HepG2 (cell line): ENCODE measurements around the gene CCBE1. TPM values are rescaled to one million over a fixed set of nuclear protein-coding genes. Genes with fewer than 3 reads are reported as not detected.

Source experiments
- ATAC-seq: fragments of 200-7000 bp; cut with Tn5 transposase; 3 replicates; pipeline ENCODE4 v1.9.1; 2020; ENCODE audit warnings: mild to moderate bottlenecking, moderate library complexity
- BruUV-seq: library from RNA; stranded (reverse); fragments of 400-500 nt; replicated peaks from 2 replicates; lab custom pipeline; 2021; lab: Mats Ljungman, UMichigan
- CTCF ChIA-PET: fragments of 300-600 bp; formaldehyde crosslinking; extraction: SDS; loops from one replicate; lab custom pipeline; 2021; ENCODE audit warnings: low total read pairs, inconsistent platforms, low intra/inter-chr PET ratio; lab: Yijun Ruan, JAX
- POLR2A ChIA-PET: fragments of 350-600 bp; sonication (Branson Sonifier 250); formaldehyde crosslinking; loops from one replicate; lab custom pipeline; 2020; ENCODE audit warnings: antibody characterized with exemption, inconsistent platforms; lab: Yijun Ruan, JAX
- DNase-seq: peaks from one replicate; pipeline ENCODE4 v3.0.0-alpha.2; 2015; ENCODE audit warnings: low spot score
- FAIRE-seq: peaks from 3 replicates; lab custom pipeline; 2011; peaks lifted over from hg19 to GRCh38; lab: Jason Lieb, UNC
- H2AFZ ChIP-seq: one replicate; pipeline ENCODE4 v1.6.1; 2011; ENCODE audit warnings: low read length, inconsistent platforms
- H3K27ac ChIP-seq: fragments of 300-600 bp; 3 replicates; pipeline ENCODE4 v1.8.0; 2011; ENCODE audit warnings: mixed run types, mild to moderate bottlenecking, mixed read lengths, low read length, inconsistent platforms; ENCODE audit not compliant: insufficient read depth; ENCODE audit errors: extremely low read length
- H3K27me3 ChIP-seq, 2 experiments: fragments of 200-600 bp in 1 of 2; 2 replicates in 1 of 2; 3 replicates in 1 of 2; pipeline versions ENCODE4 v1.6.0 to v1.8.0; 2011; ENCODE audit warnings: low read length in 2 of 2, mild to moderate bottlenecking in 2 of 2, moderate library complexity in 2 of 2, inconsistent platforms in 1 of 2; ENCODE audit not compliant: insufficient read depth in 2 of 2, control insufficient read depth in 1 of 2
- H3K36me3 ChIP-seq, 2 experiments: fragments of 200-600 bp in 1 of 2; replicated peaks in 1 of 2; 2 replicates in 1 of 2; 3 replicates in 1 of 2; pipeline versions ENCODE4 v1.5.1 to v1.8.0; 2011; ENCODE audit warnings: low read length in 2 of 2, inconsistent platforms in 1 of 2; ENCODE audit not compliant: insufficient read depth in 2 of 2, control insufficient read depth in 1 of 2
- H3K4me1 ChIP-seq: 2 replicates; pipeline ENCODE4 v1.5.1; 2012; ENCODE audit warnings: low read length, inconsistent platforms; ENCODE audit not compliant: insufficient read depth
- H3K4me2 ChIP-seq: 2 replicates; pipeline ENCODE4 v1.6.0; 2011; ENCODE audit warnings: low read depth, low read length, inconsistent platforms
- H3K4me3 ChIP-seq, 3 experiments: fragments of 200-600 bp in 1 of 3; sonication (generic), shearing (Covaris generic) in 1 of 3; replicated peaks in 1 of 3; 2 replicates each; pipeline ENCODE4 v1.5.1; 2011 to 2016; ENCODE audit warnings: low read length in 3 of 3, inconsistent platforms in 2 of 3, low read depth in 2 of 3, mild to moderate bottlenecking in 2 of 3, control low read depth in 1 of 3, mixed read lengths in 1 of 3; ENCODE audit not compliant: insufficient read depth in 1 of 3
- H3K79me2 ChIP-seq: one replicate; pipeline ENCODE4 v1.6.1; 2011; ENCODE audit warnings: low read length, inconsistent platforms; ENCODE audit not compliant: insufficient read depth
- H3K9ac ChIP-seq: 2 replicates; pipeline ENCODE4 v1.6.0; 2011; ENCODE audit warnings: mild to moderate bottlenecking, low read depth, low read length, inconsistent platforms; ENCODE audit not compliant: insufficient read depth
- H3K9me3 ChIP-seq: 2 replicates; pipeline ENCODE4 v1.5.1; 2012; ENCODE audit warnings: mild to moderate bottlenecking, low read length
- H4K20me1 ChIP-seq: 2 replicates; pipeline ENCODE4 v1.6.0; 2011; ENCODE audit warnings: inconsistent platforms, mild to moderate bottlenecking, low read length, moderate library complexity; ENCODE audit not compliant: insufficient read depth
- KMT2A ChIP-seq: sonication (generic); formaldehyde crosslinking; IDR thresholded peaks from 2 replicates; pipeline ENCODE4 v1.4.0; 2020; ENCODE audit warnings: missing genetic modification reagents
- LCORL ChIP-seq, 2 experiments: fragments of 450-650 bp in 1 of 2; sonication (generic) in 1 of 2; formaldehyde crosslinking in 1 of 2; IDR thresholded peaks; 2 replicates each; pipeline versions ENCODE4 v1.5.0 to v1.6.1; 2017 to 2020; ENCODE audit warnings: antibody characterized with exemption in 1 of 2, missing genetic modification reagents in 1 of 2
- NCOR1 ChIP-seq: fragments of 200-600 bp; sonication (generic); IDR thresholded peaks from 2 replicates; pipeline ENCODE4 v1.7.0; 2017; ENCODE audit warnings: antibody characterized with exemption, low read length, borderline replicate concordance
- ZNF484 ChIP-seq: sonication (generic); formaldehyde crosslinking; IDR thresholded peaks from 2 replicates; pipeline ENCODE4 v1.5.1; 2020; ENCODE audit warnings: mild to moderate bottlenecking, low read depth, missing genetic modification reagents, borderline replicate concordance
- ZNF563 ChIP-seq: sonication (generic); formaldehyde crosslinking; IDR thresholded peaks from 2 replicates; pipeline ENCODE4 v1.8.0; 2022; ENCODE audit warnings: mild to moderate bottlenecking, moderate library complexity, missing genetic modification reagents
- ZNF670 ChIP-seq: sonication (generic); formaldehyde crosslinking; IDR thresholded peaks from 2 replicates; pipeline ENCODE4 v1.8.0; 2022; ENCODE audit warnings: mild to moderate bottlenecking, missing genetic modification reagents, borderline replicate concordance
- WGBS: methylation state at CpG from one replicate; pipeline ENCODE4 v1.1.6; 2017; ENCODE audit warnings: low lambda C conversion rate; 5-methylcytosine and 5-hydroxymethylcytosine counted together
- in situ Hi-C: cut with HindIII; loops from 2 replicates; pipeline ENCODE4 v1.10.0; 2017; ENCODE audit warnings: low pct_unique_long_range_greater_than_20kb; ENCODE audit not compliant: extremely low pct_ligation_motif_present
- intact Hi-C: fragments of 100-400 bp; cut with micrococcal nuclease; formaldehyde crosslinking; loops from one replicate; pipeline ENCODE4 v1.10.0; 2022; ENCODE audit not compliant: unreplicated experiment
- polyA plus RNA-seq, 8 experiments: library from polyadenylated mRNA; depleted of rRNA in 3 of 8; stranded (reverse) in 7 of 8; unstranded in 1 of 8; fragments of >200 nt; fragmentation: Illumina TruSeq in 4 of 8; extraction: Trizol in 4 of 8; gene quantifications; 2 replicates each; pipeline versions ENCODE4 v1.2.1 to v1.2.3, GENCODE V29; 2011 to 2016; ENCODE audit warnings: low read depth in 4 of 8, missing spikeins in 1 of 8, mixed read lengths in 1 of 8; ENCODE audit not compliant: insufficient read depth in 1 of 8
- total RNA-seq, 5 experiments: library from RNA; depleted of rRNA; stranded (reverse); fragments of >200 nt; fragmentation: Illumina TruSeq; extraction: Trizol; gene quantifications; 2 replicates each; pipeline ENCODE4 v1.2.3, GENCODE V29; 2016; ENCODE audit warnings: low read depth in 1 of 5
- TF ChIP-seq, protein P1 (sequence below): sonication (generic); formaldehyde crosslinking; IDR thresholded peaks from 2 replicates; pipeline ENCODE4 v1.4.0; 2020; ENCODE audit warnings: missing genetic modification reagents

The CCBE1 gene
- total and polyA plus RNA-seq, 2 of the 13 experiments (the other 11 are each of a cell fraction or from before 2014, with no cell fraction given), result not detected

DNA sequence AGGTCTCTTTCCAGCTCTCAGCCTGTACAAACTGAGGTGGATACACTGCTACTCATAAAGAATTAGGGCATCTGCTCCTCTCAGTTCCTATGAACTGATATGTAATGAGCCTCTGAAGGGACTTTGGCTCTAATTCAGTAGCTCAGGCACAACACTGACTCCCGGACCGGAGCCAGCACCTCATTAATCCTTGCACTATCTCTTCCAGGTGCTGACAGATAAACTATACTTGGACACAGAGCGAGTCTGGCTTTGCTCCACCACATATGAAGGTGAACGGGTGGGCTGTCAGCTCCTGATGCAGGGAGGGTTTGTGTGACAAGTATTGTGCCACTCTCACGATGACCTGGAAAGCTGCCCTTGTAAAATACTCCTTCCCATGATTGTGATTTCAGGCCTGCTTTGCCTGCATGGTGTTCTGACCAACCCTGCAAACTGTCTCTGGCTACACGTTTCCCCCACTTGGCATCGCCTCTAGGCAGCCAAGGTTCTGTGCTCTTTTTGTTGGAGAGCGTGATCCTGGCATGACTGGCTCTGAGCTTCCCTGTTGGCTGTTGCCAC is 226.6 kb downstream of the CCBE1 start (continued):
- TF ChIP-seq LCORL (IDR thresholded peaks at IDR 0.05) (no peak), LCORL (CRISPR knock-in tag; IDR thresholded peaks at IDR 0.05) (no peak), ZNF670 (CRISPR knock-in tag) (no peak), KMT2A (CRISPR knock-in tag) (no peak)

DNA sequence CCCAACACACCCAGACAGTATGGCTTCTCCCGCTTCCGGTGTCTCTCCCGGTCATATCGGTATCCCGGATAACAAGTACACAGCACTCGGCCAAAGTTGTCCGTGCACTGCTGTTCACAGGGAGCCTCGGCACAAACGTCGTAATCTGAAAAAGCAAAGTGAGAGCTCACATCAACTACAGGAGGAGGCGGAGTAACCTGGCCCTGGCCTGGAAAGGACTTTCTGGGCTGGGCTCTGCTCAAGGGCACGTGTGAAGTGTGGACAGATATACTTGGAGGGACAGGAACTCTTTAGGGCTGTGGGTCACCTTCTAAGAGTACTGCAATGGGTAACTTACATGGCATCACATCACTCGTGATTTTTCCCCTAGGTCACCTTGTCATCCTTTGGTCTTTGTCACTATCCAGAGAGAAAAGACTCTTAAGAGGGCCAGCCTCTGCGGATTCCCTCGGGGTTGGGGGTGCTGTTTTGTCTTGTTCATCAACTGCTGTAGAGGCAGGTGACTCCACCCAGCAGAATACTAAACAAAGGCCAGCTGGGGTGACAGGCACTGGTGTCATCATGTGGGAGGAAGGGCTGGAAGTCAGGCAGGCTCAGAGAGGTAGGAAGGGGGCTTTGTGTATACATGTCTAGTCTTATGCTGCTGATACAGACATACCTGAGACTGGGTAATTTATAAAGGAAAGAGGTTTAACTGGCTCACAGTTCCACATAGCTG is 227.6 kb downstream of the CCBE1 start:
- Histone ChIP-seq H3K4me3 (no peak overlapping the region), H3K4me2 (no peak overlapping the region), H3K36me3 (no peaks in the 10 kb centered on the region), H3K27me3 (peaks cover 4 to 19% of the 10 kb centered on the region in 2 experiments; a peak in 2 of 5 replicates), H3K79me2 (no peaks in the 10 kb centered on the region), H3K9ac (no peak overlapping the region), H3K4me1 (no peaks in the 10 kb centered on the region), H4K20me1 (no peaks in the 10 kb centered on the region), H2AFZ (no peak overlapping the region), H3K9me3 (no peaks in the 10 kb centered on the region), H3K27ac (no peak overlapping the region)
- CTCF ChIA-PET, result no interaction called here
- TF ChIP-seq, protein P1, sequence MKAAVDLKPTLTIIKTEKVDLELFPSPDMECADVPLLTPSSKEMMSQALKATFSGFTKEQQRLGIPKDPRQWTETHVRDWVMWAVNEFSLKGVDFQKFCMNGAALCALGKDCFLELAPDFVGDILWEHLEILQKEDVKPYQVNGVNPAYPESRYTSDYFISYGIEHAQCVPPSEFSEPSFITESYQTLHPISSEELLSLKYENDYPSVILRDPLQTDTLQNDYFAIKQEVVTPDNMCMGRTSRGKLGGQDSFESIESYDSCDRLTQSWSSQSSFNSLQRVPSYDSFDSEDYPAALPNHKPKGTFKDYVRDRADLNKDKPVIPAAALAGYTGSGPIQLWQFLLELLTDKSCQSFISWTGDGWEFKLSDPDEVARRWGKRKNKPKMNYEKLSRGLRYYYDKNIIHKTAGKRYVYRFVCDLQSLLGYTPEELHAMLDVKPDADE, result no peak
- TF ChIP-seq ZNF484 (CRISPR knock-in tag) (no peak), ZNF563 (CRISPR knock-in tag) (no peak), NCOR1 (no peak)
- FAIRE-seq, result no peak
- BruUV-seq, result no TSS peak
- WGBS, result 43% methylated on average over 14 of the region's 15 CpGs
- POLR2A ChIA-PET, result no interaction called here
- in situ Hi-C loops (loop anchor here (25.0 kb wide), 1 partner anchor 168 kb away; no protein-coding TSS in a partner anchor), intact Hi-C loops (no loop called here)
- no peak for DNase-seq
- no peak for ATAC-seq
